NCI-H2107 treated with DMSO at 0.1 percent for 48 hours (cell line): ENCODE measurements around the gene CEL.
"Not testable (repeated sequence)": the region's sequence is repeated elsewhere in the genome, so short reads cannot be mapped to it uniquely, and the experiment has no call there.

Source experiments
- DNase-seq: peaks from one replicate; lab custom pipeline; 2025; ENCODE audit not compliant: unreplicated experiment; lab: John Stamatoyannopoulos, UW

The CEL gene

DNA sequence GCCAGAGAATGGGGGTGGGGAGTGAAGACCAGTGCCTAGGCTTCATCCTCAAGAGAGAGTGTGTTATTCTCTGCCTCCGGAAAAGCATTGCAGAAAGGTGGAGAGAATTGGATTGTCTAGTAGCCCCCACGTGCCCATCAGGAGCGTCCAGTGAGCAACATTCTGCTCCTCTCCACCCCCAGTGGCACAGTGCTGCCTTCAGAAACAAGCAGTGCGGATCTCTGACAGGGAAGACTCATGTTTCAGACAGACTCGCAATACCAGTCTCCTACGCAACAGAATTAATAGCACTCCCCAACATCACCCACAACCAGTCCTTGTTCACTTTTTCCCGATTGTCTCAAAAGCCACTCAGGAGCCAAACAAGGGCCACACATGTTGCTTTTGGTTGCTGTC is 14.9 kb upstream of the CEL start:
- DNase-seq, result peak; percentile 45

- peak; percentile 85 for DNase-seq
Observed at GRCh38 chr9:133048595-133048994, 13.2 kb upstream of the CEL start.

GRCh38 chr9:133049043-133049442 is 12.7 kb upstream of the CEL start:
- DNase-seq, result no peak

DNA sequence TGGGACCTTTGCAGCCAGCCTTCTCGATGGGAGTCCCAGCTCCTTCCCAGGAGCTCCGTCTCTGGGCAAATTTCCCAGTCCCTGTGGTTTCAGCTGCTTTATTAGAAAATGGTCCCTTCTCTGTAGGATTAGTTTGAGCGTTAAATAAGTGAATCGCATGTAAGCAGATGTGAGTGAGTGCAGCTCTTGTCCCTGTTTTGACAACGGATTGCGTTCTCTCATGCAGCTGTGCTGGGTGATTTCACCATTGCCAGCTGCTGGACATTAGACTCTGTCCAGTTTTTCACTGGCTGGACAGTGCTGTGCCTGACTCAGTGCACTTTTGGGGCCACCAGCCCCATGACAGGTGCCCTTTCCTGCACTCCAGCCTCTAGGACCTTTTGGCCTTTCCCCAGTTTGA is 11.6 kb upstream of the CEL start:
- peak; percentile 79 for DNase-seq

- DNase-seq, result no peak
Observed at GRCh38 chr9:133050781-133051180, 11.0 kb upstream of the CEL start.

GRCh38 chr9:133051281-133051900 is 10.4 kb upstream of the CEL start:
- no peak for DNase-seq

- DNase-seq, result no peak
Observed at GRCh38 chr9:133051966-133052539, 9.7 kb upstream of the CEL start.

GRCh38 chr9:133054194-133054890 is 7.4 kb upstream of the CEL start:
- DNase-seq, result no peak

DNA sequence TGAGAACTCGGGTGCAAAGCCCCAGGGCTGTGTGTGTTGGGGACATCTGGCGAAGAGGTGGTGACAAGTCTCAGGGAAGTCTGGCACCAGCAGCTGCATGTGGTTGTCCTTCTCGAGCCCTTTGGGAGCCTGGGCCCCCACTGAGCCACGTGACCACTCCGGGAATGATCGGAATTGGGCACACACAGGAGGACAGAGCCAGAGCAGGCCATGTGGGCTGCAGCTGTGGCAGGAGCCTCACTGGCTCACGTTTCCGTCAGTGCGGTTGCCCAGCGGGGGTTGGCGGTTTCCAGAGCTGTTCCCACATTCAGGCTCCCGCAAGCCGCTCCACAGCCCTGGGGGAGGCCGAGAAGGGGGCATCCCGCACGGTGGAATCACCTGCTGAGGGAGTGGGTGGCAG is 6.8 kb upstream of the CEL start:
- peak; percentile 80 for DNase-seq

GRCh38 chr9:133055788-133056420 is 5.9 kb upstream of the CEL start:
- DNase-seq, result no peak

GRCh38 chr9:133056533-133056932 is 5.2 kb upstream of the CEL start:
- DNase-seq, result no peak

- no peak for DNase-seq
Observed at GRCh38 chr9:133057006-133057405, 4.8 kb upstream of the CEL start.

- no peak for DNase-seq
Observed at GRCh38 chr9:133057553-133057952, 4.2 kb upstream of the CEL start.

DNA sequence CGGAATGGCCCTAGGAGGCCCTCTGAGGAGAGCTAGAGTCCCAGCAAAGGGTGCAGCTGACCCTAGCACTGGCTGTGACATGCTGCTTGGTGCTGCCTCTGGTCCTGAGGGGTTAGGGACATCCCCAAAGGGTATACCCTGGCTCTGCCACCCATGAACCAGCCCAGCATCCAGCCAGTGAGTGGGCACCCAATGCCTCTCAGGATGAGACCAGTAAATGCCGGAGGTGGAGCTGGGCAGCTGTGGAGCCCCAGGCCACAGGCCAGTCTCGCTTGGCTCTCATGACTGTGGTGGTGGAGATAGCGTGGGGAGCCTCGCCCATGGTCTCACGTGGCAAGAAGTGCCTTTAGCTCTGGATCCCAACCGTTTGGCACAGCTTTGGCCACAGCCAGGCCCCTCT is 3.7 kb upstream of the CEL start:
- no peak for DNase-seq

GRCh38 chr9:133058550-133059320 is 3.0 kb upstream of the CEL start:
- no peak for DNase-seq

DNA sequence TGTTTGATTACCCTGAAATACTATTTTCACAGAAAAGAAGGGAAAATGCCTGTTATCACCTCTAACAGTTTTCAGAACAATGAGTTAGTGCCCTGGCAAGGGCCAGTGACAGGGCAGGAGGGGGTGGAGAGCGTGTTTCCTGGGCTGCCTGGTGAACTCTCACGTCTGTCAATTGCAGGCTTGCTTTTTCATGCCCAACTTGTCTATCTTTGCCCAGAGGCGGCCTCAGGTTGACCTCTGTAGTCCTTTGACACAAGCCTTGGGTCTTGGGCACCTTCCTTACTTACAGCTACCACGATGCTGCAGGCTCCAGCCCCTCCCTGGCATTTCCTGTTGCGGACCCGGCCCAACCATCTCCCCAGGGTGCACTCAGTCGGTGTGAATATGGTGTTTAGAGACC is 2.2 kb upstream of the CEL start:
- DNase-seq, result no peak

DNA sequence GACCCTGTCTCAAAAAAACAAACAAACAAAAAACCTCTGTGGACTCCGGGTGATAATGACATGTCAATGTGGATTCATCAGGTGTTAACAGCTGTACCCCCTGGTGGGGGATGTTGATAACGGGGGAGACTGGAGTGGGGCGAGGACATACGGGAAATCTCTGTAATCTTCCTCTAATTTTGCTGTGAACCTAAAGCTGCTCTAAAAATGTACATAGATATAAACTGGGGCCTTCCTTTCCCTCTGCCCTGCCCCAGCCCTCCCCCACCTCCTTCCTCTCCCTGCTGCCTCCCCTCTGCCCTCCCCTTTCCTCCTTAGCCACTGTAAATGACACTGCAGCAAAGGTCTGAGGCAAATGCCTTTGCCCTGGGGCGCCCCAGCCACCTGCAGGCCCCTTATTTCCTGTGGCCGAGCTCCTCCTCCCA is 1.4 kb upstream of the CEL start:
- DNase-seq, result no peak

- DNase-seq, result peak; percentile 52
Observed at GRCh38 chr9:133061019-133061763, 590 bp upstream of the CEL start.

GRCh38 chr9:133062569-133062968 is 788 bp downstream of the CEL start:
- DNase-seq, result not testable (repeated sequence)

DNA sequence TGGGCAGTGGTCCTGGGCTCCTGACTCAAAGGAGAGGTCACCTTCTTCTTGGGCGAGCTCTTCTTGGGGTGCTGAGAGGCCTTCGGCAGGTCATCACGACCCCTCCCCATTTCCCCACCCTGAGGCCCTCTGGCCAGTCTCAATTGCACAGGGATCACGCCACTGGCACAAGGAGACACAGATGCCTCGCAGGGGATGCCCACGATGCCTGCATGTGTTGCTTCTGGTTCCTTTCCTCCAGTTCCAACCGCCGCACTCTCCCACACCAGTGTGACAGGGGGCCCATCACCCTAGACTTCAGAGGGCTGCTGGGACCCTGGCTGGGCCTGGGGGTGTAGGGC is 1.3 kb downstream of the CEL start:
- DNase-seq, result no peak
